ENCODE results near the gene OR51A2.

DNA sequence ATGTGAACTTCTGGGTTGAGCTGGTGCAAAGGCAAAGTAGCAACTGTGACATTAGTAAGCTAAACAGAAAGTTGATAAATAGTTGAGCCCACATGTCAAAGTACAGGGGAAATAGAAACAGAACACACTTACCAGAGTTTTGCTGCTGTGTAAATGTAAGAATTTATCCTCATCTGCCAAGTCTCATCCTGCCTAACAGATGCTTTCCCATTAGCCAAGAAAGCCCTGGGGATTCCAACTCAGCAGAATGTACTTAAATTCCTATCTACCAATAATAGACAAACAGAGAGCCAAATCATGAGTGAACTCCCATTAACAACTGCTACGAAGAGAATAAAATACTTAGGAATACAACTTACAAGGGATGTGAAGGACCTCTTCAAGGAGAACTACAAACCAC, 7.3 kb upstream of the OR51A2 start:
- TF ChIP-seq, protein P1, sequence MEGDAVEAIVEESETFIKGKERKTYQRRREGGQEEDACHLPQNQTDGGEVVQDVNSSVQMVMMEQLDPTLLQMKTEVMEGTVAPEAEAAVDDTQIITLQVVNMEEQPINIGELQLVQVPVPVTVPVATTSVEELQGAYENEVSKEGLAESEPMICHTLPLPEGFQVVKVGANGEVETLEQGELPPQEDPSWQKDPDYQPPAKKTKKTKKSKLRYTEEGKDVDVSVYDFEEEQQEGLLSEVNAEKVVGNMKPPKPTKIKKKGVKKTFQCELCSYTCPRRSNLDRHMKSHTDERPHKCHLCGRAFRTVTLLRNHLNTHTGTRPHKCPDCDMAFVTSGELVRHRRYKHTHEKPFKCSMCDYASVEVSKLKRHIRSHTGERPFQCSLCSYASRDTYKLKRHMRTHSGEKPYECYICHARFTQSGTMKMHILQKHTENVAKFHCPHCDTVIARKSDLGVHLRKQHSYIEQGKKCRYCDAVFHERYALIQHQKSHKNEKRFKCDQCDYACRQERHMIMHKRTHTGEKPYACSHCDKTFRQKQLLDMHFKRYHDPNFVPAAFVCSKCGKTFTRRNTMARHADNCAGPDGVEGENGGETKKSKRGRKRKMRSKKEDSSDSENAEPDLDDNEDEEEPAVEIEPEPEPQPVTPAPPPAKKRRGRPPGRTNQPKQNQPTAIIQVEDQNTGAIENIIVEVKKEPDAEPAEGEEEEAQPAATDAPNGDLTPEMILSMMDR (IDR thresholded peaks at IDR 0.05; ENCODE audit: low read depth, low read length) = no peak
- no peak for TF ChIP-seq POLR2A (IDR thresholded peaks at IDR 0.05; ENCODE audit: extremely low read depth, insufficient read length)
- TF ChIP-seq, protein P2, sequence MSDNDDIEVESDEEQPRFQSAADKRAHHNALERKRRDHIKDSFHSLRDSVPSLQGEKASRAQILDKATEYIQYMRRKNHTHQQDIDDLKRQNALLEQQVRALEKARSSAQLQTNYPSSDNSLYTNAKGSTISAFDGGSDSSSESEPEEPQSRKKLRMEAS (IDR thresholded peaks at IDR 0.05; ENCODE audit: low read depth, low read length) = no peak
